Activated T-helper 2 cell treated with anti-CD3 and anti-CD28 coated beads, Interferon-gamma antibody, Interleukin-2, Interleukin-4, amounts not matched to agents 10 μg/mL and 5 μg/mL and 100 μg/mL, durations not matched to agents 14 hours and 24 hours and 36 hours (primary cell): Measurements from ENCODE around the gene MRPS5. TPM values are rescaled to one million over a fixed set of nuclear protein-coding genes. Genes with fewer than 3 reads are reported as not detected.

Experiments used
- DNase-seq: peaks from one replicate; pipeline ENCODE4 v3.0.0; 2021; ENCODE audit warnings: low spot score
- H3K27ac Mint-ChIP-seq: one replicate; pipeline ENCODE4 v1.8.0; 2021; ENCODE audit warnings: mixed read lengths
- H3K27me3 Mint-ChIP-seq: one replicate; pipeline ENCODE4 v1.8.0; 2021; ENCODE audit warnings: low read depth, mixed read lengths
- H3K36me3 Mint-ChIP-seq: one replicate; pipeline ENCODE4 v1.8.0; 2021; ENCODE audit warnings: low read depth, mixed read lengths
- H3K4me1 Mint-ChIP-seq: one replicate; pipeline ENCODE4 v1.8.0; 2021; ENCODE audit warnings: low read depth, mixed read lengths
- H3K4me3 Mint-ChIP-seq: one replicate; pipeline ENCODE4 v1.8.0; 2021; ENCODE audit warnings: low read depth, mild to moderate bottlenecking, moderate library complexity, mixed read lengths
- H3K9me3 Mint-ChIP-seq: one replicate; pipeline ENCODE4 v1.8.0; 2021; ENCODE audit warnings: mixed read lengths
- intact Hi-C: fragments of 100-400 bp; cut with micrococcal nuclease; formaldehyde crosslinking; loops from one replicate; pipeline ENCODE4 v1.15.1; 2023
- total RNA-seq: library from RNA; stranded (reverse); gene quantifications from 2 replicates; pipeline ENCODE4 v1.2.3, GENCODE V29; 2022

Gene MRPS5
- total RNA-seq, 1 donor from 2014 or later = 90.7 TPM

DNA sequence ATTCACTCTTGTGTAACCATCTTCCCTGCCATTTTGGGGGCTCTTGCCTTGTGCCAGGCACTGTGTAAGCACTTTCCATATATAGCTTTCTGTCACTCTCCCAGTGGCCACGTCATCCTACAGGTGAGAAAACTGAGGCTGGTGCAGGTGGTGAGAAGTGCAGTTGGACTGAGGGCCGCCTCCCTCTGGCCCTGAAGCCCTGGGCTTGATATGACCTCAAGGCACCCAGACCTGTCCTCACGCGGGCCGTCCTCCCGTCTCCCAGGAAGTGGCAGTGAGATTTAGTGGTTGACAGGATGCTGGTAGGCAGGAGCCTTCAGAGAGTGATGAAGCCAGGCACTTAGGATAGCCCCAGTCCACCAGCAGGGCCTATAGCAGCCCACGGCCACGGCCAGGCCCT is 65.6 kb downstream of the MRPS5 start:
- H3K9me3 Mint-ChIP-seq = no peaks in the 10 kb centered on the region
- no peak overlapping the region for H3K4me3 Mint-ChIP-seq
- intact Hi-C loops = no loop called here
- H3K27me3 Mint-ChIP-seq = no peaks in the 10 kb centered on the region
- no peak for DNase-seq
- peaks cover 33% of the 10 kb centered on the region for H3K36me3 Mint-ChIP-seq
- H3K27ac Mint-ChIP-seq = peak overlapping the region; percentile 2
- peaks cover 25% of the 10 kb centered on the region for H3K4me1 Mint-ChIP-seq

DNA sequence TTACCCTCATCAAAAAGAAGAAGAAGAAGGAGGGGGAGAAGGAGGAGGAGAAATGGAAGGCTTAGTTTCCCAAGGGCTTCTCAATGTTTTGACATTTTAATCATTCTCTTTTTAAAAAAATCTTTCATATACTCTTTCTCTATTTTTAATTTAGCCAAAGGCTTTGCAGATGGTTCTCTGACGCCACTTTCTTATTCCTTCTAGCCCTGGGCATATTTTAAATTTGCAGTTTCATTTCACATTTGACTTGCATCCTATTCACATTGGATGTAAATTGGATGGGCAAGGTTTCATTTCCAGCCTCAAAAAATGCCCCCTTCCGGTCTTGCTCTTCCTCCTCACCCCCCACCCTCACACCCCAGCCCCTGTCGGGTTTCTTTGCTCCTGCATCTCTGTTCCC is 66.3 kb downstream of the MRPS5 start:
- peaks cover 32% of the 10 kb centered on the region for H3K4me1 Mint-ChIP-seq
- intact Hi-C loops = no loop called here

DNA sequence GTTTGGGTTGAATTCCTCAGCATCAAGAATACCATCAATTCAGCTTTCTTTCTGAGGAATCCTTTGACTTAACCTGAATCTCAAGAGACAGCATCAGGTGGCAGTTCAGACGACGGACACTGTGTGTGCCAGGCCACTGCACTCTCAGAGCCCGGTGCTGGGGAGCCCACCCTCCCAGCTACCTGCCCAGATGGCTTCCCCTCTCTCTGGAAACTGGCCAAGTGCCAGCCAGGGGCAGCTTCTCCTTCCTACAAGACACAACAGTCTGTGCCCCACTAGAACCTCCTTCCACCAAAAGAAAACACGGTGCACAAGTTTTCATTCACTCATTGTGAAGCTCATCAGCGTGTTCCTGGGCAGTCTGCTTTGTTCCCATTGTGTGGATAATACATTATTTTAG is 67.6 kb downstream of the MRPS5 start:
- Mint-ChIP-seq H3K36me3 (peaks cover 51% of the 10 kb centered on the region), H3K4me3 (no peak overlapping the region), H3K27ac (no peak overlapping the region), H3K4me1 (peaks cover 42% of the 10 kb centered on the region), H3K27me3 (no peaks in the 10 kb centered on the region), H3K9me3 (no peaks in the 10 kb centered on the region)
- no peak for DNase-seq
- intact Hi-C loops = no loop called here

More for the DNA sequence above, 66.3 kb downstream of the MRPS5 start:
- Mint-ChIP-seq H3K9me3 (no peaks in the 10 kb centered on the region), H3K4me3 (no peak overlapping the region), H3K27me3 (no peaks in the 10 kb centered on the region), H3K27ac (peak overlapping the region; percentile 68), H3K36me3 (peaks cover 40% of the 10 kb centered on the region)
- DNase-seq = no peak

DNA sequence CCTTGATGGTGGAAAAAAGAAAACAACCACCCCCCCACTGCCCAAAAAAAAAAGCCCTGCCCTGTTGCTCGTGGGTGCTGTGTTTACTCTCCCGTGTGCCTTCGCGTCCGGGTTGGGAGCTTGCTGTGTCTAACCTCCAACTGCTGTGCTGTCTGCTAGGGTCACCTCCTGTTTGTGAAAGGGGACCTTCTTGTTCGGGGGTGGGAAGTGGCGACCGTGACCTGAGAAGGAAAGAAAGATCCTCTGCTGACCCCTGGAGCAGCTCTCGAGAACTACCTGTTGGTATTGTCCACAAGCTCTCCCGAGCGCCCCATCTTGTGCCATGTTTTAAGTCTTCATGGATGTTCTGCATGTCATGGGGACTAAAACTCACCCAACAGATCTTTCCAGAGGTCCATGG is 68.1 kb downstream of the MRPS5 start:
- Mint-ChIP-seq H3K9me3 (no peaks in the 10 kb centered on the region), H3K4me1 (peaks cover 46% of the 10 kb centered on the region), H3K36me3 (peaks cover 55% of the 10 kb centered on the region), H3K27me3 (no peaks in the 10 kb centered on the region), H3K4me3 (no peak overlapping the region), H3K27ac (peak overlapping the region; percentile 36)
- no peak for DNase-seq
- intact Hi-C loops = no loop called here

DNA sequence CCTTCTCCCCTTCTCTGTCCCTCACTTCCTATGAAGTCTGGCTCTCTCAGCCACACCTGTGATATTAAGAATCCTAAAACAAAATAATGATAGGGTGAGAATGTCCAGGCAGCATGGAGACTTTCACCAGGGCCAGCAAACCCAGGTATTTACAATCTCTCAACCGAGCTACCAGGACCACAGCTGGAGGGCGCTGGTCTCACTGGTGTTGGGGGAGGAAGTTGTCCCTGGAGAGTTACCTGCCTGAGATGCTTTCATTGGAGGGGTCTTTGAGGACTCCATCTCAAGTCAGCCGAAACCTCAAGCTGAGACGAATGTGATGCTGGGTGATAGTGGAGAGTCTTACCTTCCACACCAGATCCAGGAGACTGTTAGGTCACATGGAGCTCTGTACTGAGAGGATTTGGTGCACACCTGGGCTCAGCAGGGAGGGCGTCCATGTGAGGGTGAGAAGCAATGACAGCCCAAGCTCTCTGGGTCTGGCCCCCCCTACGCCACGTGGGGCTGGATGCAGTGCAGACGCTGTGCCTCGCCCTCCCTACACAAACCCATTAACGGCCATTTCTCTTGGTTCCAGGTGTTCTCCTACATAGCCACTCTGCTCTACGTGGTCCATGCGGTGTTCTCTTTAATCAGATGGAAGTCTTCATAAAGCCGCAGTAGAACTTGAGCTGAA is 68.7 kb downstream of the MRPS5 start:
- no peaks in the 10 kb centered on the region for H3K9me3 Mint-ChIP-seq
- H3K36me3 Mint-ChIP-seq = peaks cover 55% of the 10 kb centered on the region
- DNase-seq = no peak
- no peak overlapping the region for H3K4me3 Mint-ChIP-seq
- no peak overlapping the region for H3K27ac Mint-ChIP-seq
- intact Hi-C loops = no loop called here
- no peaks in the 10 kb centered on the region for H3K27me3 Mint-ChIP-seq
- peaks cover 46% of the 10 kb centered on the region for H3K4me1 Mint-ChIP-seq

DNA sequence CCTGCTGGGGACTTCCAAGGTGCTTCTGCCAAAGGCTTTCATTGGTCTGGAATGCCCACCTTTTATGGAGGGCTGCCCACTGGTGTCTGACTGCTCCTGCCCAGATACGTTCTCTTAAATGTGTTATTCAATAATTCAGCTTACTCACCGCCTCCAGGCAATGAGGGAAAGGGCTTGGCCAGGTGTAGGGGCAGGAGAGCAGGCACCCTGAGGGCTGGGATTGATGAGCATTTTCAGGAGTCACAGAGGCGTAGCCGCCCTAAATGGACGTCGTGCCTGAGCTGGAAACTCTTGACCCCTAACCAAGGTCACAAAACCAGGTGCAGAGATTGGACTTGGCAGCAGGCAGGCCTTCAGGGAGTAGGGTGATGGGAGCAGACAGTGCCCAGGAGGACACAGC is 69.3 kb downstream of the MRPS5 start:
- no peak for DNase-seq
- Mint-ChIP-seq H3K36me3 (peaks cover 55% of the 10 kb centered on the region), H3K27ac (no peak overlapping the region), H3K27me3 (no peaks in the 10 kb centered on the region), H3K4me3 (no peak overlapping the region), H3K4me1 (peaks cover 46% of the 10 kb centered on the region), H3K9me3 (no peaks in the 10 kb centered on the region)
- intact Hi-C loops = no loop called here

DNA sequence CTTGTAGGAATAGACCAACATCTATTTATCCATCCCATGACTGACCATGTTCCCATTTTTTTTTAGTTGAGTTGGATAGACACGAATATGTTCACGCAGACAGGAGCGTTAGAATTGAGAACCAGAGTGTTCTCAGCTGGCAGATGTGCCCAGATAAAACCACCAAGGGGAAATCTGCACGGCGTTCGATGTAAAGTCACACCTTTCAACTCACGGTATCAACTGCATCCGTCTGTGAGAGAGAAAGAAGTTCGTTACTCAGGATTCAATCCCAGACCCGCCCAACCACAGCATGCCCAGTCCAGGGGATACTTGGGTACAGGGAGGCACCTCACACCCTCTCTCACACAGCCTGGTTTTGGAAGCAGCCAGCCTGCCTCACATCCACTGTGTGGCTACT is 70.0 kb downstream of the MRPS5 start:
- no peaks in the 10 kb centered on the region for H3K27me3 Mint-ChIP-seq
- no peak for DNase-seq
- intact Hi-C loops = loop anchor here (1.0 kb wide), 1 partner anchor 25 kb away; no protein-coding TSS in a partner anchor
- no peak overlapping the region for H3K4me3 Mint-ChIP-seq
- peak overlapping the region; percentile 90 for H3K27ac Mint-ChIP-seq
- peaks cover 49% of the 10 kb centered on the region for H3K4me1 Mint-ChIP-seq
- no peaks in the 10 kb centered on the region for H3K9me3 Mint-ChIP-seq
- H3K36me3 Mint-ChIP-seq = peaks cover 55% of the 10 kb centered on the region

DNA sequence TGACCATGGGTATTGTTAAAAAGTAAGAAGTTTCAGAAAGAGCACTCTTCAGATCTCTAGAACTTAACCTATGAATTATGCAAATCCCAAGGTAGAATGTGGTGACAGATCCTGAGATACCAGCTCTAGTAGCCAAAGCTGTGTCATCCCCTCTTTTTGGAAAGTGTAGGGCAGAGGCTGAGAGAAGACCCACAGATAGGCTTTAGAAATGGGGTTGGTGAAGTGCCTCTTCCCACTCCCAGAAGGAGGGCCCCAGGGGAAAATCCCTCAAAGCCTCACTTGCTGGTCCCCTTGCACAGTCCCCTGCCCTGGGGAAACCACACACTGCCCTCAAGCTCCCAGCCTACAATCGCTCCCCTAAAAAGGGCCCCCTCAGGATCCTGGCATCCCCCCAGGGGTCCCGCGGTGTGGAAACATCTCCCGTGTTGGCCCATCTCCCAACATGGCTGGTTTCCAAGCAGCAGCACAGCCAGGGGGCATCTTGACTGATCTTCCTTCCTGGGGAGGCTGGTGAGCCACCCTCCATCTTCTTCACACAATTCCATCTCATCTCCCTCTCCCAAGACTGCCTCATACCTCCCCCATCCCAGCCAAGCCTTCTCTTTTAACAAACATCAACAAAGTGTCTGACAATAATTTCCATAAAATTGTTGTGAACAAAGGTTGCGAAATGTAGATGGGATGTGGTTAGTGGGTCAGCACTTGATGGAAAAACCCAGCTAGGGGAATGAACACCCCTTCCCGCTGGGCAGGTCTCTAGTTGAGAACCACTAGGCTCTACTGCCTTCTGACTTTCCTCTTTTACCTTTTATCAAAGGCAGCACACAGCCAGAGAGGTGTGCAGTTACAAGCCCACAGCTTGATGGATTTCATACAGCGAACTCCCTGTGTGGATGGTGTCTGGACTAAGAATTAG is 71.0 kb downstream of the MRPS5 start:
- no peak for DNase-seq
- Mint-ChIP-seq H3K27me3 (no peaks in the 10 kb centered on the region), H3K9me3 (no peaks in the 10 kb centered on the region), H3K27ac (peak overlapping the region; percentile 90), H3K4me1 (peaks cover 49% of the 10 kb centered on the region), H3K36me3 (peaks cover 58% of the 10 kb centered on the region), H3K4me3 (peak overlapping the region; percentile 19)
- intact Hi-C loops = loop anchor here (1.0 kb wide), 2 partner anchors 24 to 25 kb away; no protein-coding TSS in a partner anchor

DNA sequence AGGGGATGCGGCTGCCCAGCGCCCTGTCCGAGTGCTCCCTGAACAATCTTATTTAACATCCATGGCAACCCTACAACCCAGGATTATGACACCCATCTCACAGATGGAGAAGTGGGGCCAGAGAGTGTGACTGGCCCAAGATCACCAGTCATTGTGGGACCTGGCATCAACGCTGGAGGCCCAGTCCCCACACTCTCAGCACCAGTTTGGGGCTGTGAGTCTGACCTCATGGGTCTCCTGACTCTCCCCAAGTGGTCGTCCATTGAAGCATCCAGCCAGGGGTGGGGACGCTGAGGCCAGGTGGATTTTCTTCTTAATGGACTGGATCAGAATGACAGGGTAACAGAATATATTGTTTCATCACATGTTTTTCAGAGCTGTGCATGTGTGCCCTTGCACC is 71.6 kb downstream of the MRPS5 start:
- H3K4me3 Mint-ChIP-seq = no peak overlapping the region
- H3K36me3 Mint-ChIP-seq = peaks cover 65% of the 10 kb centered on the region
- DNase-seq = no peak
- peaks cover 45% of the 10 kb centered on the region for H3K4me1 Mint-ChIP-seq
- peak overlapping the region; percentile 90 for H3K27ac Mint-ChIP-seq
- H3K27me3 Mint-ChIP-seq = no peaks in the 10 kb centered on the region
- intact Hi-C loops = loop anchor here (1.0 kb wide), 1 partner anchor 25 kb away; no protein-coding TSS in a partner anchor
- no peaks in the 10 kb centered on the region for H3K9me3 Mint-ChIP-seq

DNA sequence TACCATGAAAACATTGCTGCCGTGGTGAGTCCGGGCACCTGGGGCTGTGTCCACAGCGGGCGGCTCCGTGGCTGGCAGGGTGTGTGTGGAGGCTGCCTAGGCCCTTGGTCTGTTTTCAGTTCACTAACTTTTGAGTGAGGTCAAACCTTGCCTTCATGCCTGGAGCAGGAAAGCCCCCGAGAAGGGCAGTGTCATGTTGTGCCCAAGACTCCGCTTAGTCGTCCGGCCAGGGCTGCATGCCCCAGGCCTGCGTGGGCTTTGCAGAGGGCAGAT is 72.0 kb downstream of the MRPS5 start:
- intact Hi-C loops = no loop called here
- no peak for DNase-seq
- H3K27ac Mint-ChIP-seq = no peak overlapping the region
- H3K36me3 Mint-ChIP-seq = peaks cover 68% of the 10 kb centered on the region
- H3K9me3 Mint-ChIP-seq = no peaks in the 10 kb centered on the region
- H3K27me3 Mint-ChIP-seq = no peaks in the 10 kb centered on the region
- peaks cover 43% of the 10 kb centered on the region for H3K4me1 Mint-ChIP-seq
- H3K4me3 Mint-ChIP-seq = no peak overlapping the region

DNA sequence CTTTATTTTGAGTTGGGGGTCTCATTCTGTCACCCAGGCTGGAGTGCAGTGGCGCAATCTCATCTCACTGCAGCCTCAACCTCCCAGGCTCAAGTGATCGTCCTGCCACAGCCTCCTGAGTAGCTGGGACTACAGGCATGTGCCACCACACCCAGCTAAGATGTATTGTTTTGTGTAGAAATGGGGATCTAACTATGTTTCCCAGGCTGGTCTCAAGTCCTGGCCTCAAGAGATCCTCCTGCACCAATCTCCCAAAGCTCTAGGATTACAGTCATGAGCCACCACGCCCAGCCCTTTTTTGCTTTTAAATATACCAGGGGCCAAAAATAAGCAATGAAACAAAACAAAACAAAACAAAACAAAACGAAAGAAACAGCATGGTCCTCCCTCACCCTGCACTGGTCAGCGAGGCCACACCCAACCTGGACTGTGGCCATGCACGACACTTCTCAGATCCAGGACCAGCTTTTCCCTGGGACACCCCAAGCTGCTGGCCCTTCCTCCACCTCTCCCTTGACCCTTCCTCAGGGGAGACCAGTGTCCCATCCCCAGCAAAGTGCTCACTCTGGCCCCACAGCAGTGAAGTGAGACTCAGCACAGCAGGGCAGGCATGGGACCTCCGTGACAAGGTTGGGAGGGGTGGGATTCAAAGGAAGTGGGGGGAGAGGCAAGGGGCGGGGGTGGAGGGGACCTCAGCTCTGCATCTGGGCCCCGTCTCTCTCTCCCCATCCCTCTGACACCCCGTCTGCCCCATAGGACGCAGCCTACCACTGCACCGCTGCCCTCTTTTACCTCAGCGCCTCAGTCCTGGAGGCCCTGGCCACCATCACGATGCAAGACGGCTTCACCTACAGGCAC is 72.6 kb downstream of the MRPS5 start:
- intact Hi-C loops = no loop called here
- H3K4me3 Mint-ChIP-seq = no peak overlapping the region

DNA sequence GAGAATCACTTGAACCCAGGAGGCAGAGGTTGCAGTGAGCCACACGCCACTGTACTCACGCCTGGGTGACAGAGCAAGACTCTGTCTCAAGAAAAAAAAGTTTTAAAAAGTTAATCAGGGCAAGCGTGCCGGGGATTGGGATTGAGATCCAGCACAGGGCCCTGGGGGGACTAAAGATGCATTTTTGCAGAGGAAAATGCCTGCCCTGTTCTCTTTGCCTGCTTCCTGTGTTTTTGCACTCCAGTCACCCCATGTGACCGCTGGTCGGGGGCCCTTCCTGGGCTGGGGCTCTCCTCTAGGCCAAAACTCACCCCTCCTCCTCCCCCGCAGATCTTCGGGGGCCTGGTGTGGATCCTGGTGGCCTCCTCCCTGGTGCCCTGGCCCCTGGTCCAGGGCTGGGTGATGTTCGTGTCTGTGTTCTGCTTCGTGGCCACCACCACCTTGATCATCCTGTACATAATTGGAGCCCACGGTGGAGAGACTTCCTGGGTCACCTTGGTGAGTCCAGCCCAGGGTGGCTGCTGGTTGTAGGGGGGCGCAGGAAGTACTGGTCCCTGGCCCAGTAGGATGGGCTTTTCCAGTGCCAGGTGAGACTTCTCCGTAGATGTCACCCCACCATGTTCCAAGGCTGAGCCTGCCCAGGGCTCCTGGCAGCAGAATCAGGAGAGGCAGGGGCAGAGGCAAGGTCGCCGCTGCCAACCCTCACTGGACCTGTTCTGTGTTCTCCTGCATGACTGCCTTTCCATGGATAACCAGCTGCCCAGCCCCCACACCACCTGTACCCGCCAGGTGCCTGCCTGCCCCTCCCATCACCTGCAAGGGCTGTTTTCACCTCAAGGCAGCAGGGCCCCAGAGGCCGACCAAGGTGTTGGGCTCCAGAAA is 73.7 kb downstream of the MRPS5 start:
- no peak overlapping the region for H3K4me3 Mint-ChIP-seq
- no peak overlapping the region for H3K27ac Mint-ChIP-seq
- peaks cover 38% of the 10 kb centered on the region for H3K4me1 Mint-ChIP-seq

More for the DNA sequence above, 72.6 kb downstream of the MRPS5 start:
- Mint-ChIP-seq H3K4me1 (peaks cover 40% of the 10 kb centered on the region), H3K27ac (peak overlapping the region; percentile 29), H3K27me3 (no peaks in the 10 kb centered on the region), H3K36me3 (peaks cover 69% of the 10 kb centered on the region), H3K9me3 (no peaks in the 10 kb centered on the region)
- DNase-seq = no peak

More for the DNA sequence above, 73.7 kb downstream of the MRPS5 start:
- Mint-ChIP-seq H3K36me3 (peaks cover 62% of the 10 kb centered on the region), H3K27me3 (no peaks in the 10 kb centered on the region), H3K9me3 (no peaks in the 10 kb centered on the region)
- intact Hi-C loops = no loop called here
- no peak for DNase-seq
